ENCODE measurements around the gene TARS3. TPM values are rescaled to one million over a fixed set of nuclear protein-coding genes. Genes with fewer than 3 reads are reported as not detected.

Gene TARS3
- polyA plus RNA-seq, 2 of the 4 experiments (the other 2 are of a cell fraction), result 6.7 to 9.5 TPM

DNA sequence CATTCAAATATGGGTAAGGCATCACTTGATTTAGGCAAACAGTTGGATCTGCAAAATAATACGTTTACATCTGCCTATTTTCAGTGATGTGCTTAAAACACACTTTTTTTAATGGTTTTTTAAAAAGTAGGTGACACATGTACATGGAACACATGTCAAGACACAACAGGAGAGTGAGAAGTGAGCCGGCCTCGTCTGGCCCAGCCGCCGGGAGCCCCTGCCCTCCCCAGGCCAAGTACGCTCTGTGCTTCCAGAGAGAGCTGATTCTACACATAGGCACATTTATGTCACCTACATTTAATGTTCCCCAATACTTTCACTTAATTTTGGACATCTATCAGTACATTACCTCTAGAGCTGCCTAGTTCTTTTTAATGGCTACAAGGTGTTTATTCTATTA is 75.9 kb downstream of the TARS3 start:
- CTCF ChIA-PET, result interaction anchor here (2.8 to 3.6 kb wide), 3 partner anchors 8 to 359 kb away, joined by 11 to 35 read pairs (median 13); no protein-coding TSS in a partner anchor
- Histone ChIP-seq H3K4me1 (peaks cover 18% of the 10 kb centered on the region), H3K9me3 (no peaks in the 10 kb centered on the region), H3K4me3 (no peak overlapping the region), H3K27ac (no peak overlapping the region), H3K4me2 (no peak overlapping the region)
- no peak for ATAC-seq
- POLR2A ChIA-PET, result interaction anchor here (2.4 kb wide), 1 partner anchor 354 kb away, joined by 6 read pairs; the partner anchor contains the start of gene SNRPA1
- TF ChIP-seq PHF8 (IDR thresholded peaks at IDR 0.05; ENCODE audit: borderline replicate concordance, low read depth), result no peak
- TF ChIP-seq, protein P1, sequence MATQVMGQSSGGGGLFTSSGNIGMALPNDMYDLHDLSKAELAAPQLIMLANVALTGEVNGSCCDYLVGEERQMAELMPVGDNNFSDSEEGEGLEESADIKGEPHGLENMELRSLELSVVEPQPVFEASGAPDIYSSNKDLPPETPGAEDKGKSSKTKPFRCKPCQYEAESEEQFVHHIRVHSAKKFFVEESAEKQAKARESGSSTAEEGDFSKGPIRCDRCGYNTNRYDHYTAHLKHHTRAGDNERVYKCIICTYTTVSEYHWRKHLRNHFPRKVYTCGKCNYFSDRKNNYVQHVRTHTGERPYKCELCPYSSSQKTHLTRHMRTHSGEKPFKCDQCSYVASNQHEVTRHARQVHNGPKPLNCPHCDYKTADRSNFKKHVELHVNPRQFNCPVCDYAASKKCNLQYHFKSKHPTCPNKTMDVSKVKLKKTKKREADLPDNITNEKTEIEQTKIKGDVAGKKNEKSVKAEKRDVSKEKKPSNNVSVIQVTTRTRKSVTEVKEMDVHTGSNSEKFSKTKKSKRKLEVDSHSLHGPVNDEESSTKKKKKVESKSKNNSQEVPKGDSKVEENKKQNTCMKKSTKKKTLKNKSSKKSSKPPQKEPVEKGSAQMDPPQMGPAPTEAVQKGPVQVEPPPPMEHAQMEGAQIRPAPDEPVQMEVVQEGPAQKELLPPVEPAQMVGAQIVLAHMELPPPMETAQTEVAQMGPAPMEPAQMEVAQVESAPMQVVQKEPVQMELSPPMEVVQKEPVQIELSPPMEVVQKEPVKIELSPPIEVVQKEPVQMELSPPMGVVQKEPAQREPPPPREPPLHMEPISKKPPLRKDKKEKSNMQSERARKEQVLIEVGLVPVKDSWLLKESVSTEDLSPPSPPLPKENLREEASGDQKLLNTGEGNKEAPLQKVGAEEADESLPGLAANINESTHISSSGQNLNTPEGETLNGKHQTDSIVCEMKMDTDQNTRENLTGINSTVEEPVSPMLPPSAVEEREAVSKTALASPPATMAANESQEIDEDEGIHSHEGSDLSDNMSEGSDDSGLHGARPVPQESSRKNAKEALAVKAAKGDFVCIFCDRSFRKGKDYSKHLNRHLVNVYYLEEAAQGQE (IDR thresholded peaks at IDR 0.05), result no peak
- TF ChIP-seq, protein P2, sequence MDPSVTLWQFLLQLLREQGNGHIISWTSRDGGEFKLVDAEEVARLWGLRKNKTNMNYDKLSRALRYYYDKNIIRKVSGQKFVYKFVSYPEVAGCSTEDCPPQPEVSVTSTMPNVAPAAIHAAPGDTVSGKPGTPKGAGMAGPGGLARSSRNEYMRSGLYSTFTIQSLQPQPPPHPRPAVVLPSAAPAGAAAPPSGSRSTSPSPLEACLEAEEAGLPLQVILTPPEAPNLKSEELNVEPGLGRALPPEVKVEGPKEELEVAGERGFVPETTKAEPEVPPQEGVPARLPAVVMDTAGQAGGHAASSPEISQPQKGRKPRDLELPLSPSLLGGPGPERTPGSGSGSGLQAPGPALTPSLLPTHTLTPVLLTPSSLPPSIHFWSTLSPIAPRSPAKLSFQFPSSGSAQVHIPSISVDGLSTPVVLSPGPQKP (IDR thresholded peaks at IDR 0.05; ENCODE audit: low read depth, low read length), result no peak
- TF ChIP-seq ZNF302 (CRISPR knock-in tag; IDR thresholded peaks at IDR 0.05), result no peak
- no peak for TF ChIP-seq BCL3 (IDR thresholded peaks at IDR 0.05)
- TF ChIP-seq CBX8 (IDR thresholded peaks at IDR 0.05), result no peak
- TF ChIP-seq TP53 (CRISPR knock-in tag; IDR thresholded peaks at IDR 0.05), result no peak
- no peak for TF ChIP-seq HDAC2 (IDR thresholded peaks at IDR 0.05)
- no peak for TF ChIP-seq MYC (IDR thresholded peaks at IDR 0.05; ENCODE audit: borderline replicate concordance, low read length)
- TF ChIP-seq, protein P3, sequence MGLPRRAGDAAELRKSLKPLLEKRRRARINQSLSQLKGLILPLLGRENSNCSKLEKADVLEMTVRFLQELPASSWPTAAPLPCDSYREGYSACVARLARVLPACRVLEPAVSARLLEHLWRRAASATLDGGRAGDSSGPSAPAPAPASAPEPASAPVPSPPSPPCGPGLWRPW (IDR thresholded peaks at IDR 0.05), result no peak
- TF ChIP-seq NR3C1 (IDR thresholded peaks at IDR 0.05), result no peak
- no peak for TF ChIP-seq EHMT2 (IDR thresholded peaks at IDR 0.05; ENCODE audit: low read depth)
- FAIRE-seq, result no peak
- 90% methylated on average over 6 of the region's 6 CpGs for WGBS (ENCODE audit: missing lambda C conversion rate)
- DNase-seq (ENCODE audit: low read depth in 1 of 2, low spot score in 1 of 2), result no peak

DNA sequence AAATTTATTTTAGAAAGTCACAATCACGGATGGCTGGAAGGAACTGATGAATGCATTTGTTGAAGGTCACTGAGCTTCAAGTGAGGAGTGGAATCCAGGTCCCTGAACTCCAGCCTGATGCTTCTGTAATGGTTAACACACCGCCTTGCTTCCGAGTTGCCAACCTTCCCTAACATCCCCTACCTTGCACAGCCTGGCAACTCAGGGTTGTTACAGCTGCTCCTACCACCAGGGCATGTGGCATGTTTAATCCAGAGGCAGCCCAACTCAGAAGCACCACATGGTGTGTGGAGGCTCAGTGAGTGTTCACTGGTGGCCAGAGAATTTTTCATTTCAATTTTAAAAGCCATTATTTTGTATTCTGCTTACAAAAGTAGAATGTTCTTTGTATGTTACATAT is 77.0 kb downstream of the TARS3 start:
- H3K9me3 ChIP-seq, result no peaks in the 10 kb centered on the region
- H3K27ac ChIP-seq, result no peak overlapping the region
- POLR2A ChIA-PET, result no interaction called here
- TF ChIP-seq CBX2 (IDR thresholded peaks at IDR 0.05; ENCODE audit: borderline replicate concordance, low read depth) (no peak), FOSL2 (IDR thresholded peaks at IDR 0.05) (no peak), FOSL2 (CRISPR knock-in tag; IDR thresholded peaks at IDR 0.05) (no peak), HOXB13 (CRISPR knock-in tag; IDR thresholded peaks at IDR 0.05; ENCODE audit: low read depth) (no peak), NFE2L2 (conservative IDR thresholded peaks at IDR 0.05; ENCODE audit: low read length) (no peak), ZNF302 (CRISPR knock-in tag; IDR thresholded peaks at IDR 0.05) (no peak), USF2 (IDR thresholded peaks at IDR 0.05) (no peak), CHD2 (IDR thresholded peaks at IDR 0.05; ENCODE audit: low read length, partially characterized antibody) (no peak)
- TF ChIP-seq, protein P4, sequence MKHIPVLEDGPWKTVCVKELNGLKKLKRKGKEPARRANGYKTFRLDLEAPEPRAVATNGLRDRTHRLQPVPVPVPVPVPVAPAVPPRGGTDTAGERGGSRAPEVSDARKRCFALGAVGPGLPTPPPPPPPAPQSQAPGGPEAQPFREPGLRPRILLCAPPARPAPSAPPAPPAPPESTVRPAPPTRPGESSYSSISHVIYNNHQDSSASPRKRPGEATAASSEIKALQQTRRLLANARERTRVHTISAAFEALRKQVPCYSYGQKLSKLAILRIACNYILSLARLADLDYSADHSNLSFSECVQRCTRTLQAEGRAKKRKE (CRISPR knock-in tag; IDR thresholded peaks at IDR 0.05; ENCODE audit: low read depth), result no peak
- peak; percentile 46 to 64; a peak in 5 of 6 replicates for ATAC-seq
- no peak for FAIRE-seq
- H3K4me1 ChIP-seq, result peaks cover 15% of the 10 kb centered on the region
- H3K4me2 ChIP-seq, result no peak overlapping the region
- CTCF ChIA-PET, result interaction anchor here (1.1 to 3.6 kb wide), 5 partner anchors 68 to 639 kb away, joined by 3 to 13 read pairs (median 7); no protein-coding TSS in a partner anchor
- no peak overlapping the region for H3K4me3 ChIP-seq
- DNase-seq (ENCODE audit: low read depth in 1 of 2, low spot score in 1 of 2), result peak; percentile 41 to 42
- 83% methylated on average over 3 of the region's 3 CpGs for WGBS (ENCODE audit: missing lambda C conversion rate)

Data from A549 (cell line).